GM20431 (cell line): ENCODE results near the gene GAB1.

ENCODE experiments used
- in situ Hi-C: fragments of 300-500 bp; cut with MseI, MboI; formaldehyde crosslinking; loops from one replicate; pipeline ENCODE4 v1.15.0; 2020; ENCODE audit warnings: low sequenced_read_pairs; ENCODE audit not compliant: unreplicated experiment

Gene GAB1

DNA sequence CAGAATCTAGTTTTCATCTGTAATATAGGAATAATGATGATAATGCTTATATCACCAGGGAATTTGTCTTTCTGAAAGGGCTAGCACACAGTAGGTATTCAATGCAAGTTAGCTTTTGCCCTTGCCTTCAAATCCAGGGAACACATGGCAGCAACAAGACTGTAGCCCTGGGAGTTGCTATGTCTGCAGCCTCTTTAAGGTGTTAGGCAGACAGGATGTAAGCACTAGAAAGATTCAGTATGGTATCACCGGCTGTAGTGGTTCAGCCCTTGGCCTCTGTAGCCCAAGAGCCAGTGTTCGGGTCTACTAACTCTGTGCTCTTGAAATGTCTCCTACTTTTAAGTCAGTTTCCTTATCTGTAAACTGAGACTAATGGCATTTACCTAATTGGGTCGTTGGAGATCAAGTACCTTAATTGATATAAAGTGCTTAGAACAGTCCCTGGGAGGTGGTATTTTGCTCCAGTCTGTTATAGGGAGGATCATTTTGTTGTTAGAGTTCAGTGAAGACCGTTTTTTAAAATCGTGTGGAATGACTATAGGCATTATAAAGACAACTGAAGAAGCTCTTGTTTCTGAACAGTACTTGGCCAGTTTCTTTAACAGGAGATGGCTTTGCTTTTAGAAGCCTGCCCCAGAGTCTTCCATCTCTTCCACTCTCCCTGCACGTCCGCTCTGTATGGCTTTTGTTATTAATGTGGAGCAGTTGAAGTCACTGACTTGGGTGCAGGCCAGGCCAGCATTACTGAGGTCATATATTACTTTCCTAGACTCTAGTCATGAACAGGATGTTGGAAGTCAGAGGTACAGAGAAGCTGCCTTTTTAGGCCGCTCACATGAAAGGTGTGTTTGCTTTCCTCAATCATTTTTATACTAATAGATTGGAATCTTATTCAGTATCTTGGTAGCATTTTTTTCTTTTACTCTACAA, 44.8 kb downstream of the GAB1 start:
- in situ Hi-C loops = no loop called here

DNA sequence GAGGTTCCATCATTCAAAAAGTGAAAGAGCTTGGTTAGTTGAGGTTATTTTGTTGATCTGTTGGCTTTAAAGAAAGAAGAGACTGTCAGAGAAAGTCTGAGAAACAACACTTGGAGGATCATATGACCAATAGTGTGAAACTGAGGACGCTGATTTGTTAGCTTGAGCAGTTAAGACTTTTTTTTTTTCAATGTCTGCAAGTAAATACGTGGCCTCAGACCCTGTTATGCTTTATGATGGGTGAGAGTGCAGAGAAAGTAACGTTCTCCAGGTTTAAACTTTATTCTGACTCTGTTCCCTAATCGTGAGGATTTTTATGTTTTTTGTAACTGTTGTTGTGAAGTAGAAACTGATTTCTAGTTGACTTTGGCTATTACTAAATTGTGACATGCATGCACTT, 45.9 kb downstream of the GAB1 start:
- in situ Hi-C loops = no loop called here

DNA sequence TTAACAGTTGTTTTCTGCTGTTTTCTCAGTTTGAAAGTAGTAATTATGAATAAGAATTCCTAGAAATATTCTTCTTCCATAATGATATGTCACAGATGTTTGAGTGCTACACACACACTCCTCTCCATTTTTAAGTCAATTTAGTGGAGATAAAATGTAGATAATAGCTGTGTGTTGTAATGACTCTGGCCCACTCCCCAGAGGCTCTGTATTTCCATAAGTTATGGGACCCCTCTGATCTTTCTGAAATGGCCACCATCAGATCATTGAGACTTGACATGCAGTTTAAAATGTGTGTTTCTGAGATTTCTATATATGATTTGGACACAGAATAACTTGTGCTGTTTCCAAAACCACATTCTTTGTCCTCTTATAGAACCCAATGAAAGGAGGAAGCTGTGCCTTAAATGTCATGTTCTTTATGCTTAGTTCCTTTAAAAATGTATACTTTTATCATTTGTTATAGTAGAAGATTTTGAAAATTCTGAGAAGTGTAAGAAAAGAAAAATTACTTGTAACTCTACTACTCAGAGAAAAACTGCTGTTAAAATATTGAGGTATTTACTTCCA, 46.4 kb downstream of the GAB1 start:
- in situ Hi-C loops = no loop called here

DNA sequence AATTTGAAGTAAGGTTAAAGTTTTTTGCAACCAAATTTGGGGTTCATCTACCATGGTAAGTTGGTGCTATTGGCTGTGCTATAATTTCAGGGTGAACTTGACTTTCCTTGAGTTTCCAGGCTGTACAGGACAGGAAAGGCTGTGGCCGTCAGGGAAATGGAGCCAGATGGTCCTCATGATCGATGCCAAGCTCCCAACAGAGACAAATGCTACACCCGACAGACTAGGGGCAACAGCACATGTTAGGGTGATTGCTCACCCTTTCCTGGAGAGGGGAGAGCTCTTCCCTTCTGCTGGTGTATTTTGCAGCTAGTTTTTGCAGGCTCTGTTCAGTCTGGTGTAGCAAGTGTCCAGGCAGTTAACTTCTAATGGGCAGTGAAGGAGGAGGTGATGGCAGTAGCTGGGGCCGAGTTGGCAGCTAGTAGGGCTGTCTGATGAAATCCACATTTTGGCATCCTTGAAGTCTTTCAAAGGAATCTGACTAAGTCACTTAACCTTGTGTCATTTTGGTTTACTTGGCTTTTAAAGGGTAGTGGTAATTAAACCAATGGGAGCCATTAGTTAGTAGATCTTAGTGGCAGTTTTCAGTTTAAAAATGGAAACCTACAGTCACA, 47.8 kb downstream of the GAB1 start:
- in situ Hi-C loops = no loop called here

DNA sequence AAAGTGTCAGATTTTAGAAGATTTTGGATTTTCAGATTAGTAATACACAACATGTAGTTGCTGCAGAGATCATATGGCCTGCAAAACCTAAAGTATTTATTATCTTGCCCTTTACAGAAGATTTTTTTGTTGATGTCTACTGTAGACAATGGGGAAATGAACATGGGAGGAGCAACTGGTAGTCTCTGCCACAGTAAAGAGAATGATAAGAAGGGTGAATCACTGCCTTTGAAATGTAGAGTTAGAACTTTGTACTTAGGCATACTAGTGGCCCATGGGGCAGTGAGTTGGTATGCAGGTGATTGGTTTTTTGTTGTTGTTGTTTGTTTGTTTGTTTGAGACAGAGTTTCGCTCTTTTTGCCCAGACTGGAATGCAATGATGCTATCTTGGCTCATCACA, 50.1 kb downstream of the GAB1 start:
- in situ Hi-C loops = no loop called here

DNA sequence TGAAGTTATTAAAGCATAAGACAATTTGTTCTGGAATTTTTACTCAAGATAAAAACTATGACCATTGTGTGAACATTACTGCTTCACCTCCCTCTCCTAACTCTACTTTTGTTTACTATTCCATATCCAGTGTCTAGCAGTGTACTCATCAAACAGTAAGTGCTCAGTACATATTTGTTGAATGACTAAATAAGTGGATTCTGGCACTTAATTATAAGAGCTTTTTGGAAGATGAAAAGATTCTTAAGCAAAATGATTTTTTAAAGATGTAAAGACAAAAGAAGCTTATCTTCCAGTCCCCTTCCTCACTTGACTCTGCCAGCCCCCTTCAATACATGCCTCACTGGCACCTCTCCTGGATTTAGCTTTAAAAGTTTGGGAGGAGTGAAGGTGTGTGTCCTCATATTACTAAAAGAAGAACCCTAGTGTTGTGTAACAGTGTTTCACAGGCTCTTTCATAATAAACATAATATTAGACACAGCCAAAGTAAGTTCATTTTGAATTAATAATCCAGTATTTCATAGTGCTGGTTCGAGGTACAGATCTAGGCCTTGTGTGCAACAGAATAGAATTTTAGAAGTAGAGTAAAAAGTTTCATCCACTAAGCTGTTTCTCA, 53.0 kb downstream of the GAB1 start:
- in situ Hi-C loops = no loop called here

DNA sequence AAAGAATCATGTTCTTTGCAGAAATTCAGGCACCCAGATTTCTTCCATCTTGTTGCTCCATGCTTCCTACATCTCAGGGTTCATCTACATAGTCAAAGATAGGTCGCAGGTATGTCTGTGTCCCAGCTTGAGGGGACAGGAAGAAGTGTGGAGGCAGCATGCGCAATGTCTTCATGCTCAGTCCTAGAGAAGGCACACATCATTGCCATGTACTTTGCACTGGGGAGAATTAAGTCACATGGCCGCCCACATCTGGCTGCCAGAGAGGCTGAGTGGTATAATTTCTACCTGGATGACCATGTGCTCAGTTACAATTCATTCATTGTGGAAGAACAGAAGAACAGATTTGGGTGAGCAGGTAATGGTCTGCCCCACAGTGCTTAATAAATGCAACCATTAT, 54.1 kb downstream of the GAB1 start:
- in situ Hi-C loops = no loop called here

DNA sequence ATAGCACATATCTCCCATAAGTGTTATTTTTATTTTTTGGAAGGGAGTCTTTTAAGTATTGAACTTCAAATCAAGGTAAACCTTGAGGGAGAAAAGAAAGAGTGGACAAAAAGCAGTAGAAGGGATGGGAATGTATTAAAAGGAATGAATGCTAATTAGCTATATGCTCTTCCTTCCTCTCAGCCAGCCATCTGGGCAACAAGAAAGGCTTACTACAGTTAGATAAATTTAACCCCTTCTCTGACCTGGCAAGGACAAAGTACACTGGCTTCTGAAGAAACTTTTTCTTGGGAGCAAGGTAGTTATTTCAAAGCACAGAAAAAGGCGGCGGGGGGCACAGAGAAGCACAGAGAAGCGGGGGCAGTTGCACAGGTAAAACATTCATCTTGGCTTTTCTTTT, 54.6 kb downstream of the GAB1 start:
- in situ Hi-C loops = no loop called here

DNA sequence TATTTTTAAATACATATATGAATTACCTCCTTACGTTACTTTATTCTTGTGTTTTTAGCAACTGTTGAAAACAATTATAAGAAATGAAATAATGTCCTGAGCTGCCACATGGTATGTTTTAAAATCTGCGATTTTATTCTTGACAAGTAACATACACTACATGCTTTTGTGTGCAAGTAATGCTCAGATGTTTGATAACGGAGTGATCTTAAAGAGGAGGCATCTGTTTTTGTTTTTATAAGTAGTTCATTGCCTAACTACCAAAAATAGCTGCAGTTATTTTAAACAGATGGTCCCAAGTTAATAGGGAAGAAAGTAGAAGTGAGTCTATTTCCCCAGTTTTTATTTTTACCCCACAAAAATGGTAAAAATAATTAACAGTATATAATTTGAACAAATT, 55.2 kb downstream of the GAB1 start:
- in situ Hi-C loops = no loop called here

DNA sequence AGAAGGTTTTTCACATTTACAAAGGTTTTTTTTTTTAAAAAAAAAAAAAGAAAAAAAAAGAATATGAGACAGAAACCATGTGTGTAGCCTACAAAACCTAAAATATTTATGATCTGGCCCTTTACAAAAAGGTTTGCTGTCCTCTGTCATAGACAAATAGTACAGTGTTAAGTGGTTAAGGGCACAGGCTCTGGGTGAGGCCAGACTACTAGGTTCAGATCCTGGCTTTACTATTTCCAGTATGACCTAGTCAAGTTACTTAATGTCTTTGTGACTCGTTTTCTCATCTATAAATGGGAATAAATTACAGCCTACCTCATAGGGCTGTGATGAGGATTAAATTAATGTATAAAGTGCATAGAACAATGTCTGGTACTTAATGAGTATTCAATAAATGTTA, 56.5 kb downstream of the GAB1 start:
- in situ Hi-C loops = no loop called here

DNA sequence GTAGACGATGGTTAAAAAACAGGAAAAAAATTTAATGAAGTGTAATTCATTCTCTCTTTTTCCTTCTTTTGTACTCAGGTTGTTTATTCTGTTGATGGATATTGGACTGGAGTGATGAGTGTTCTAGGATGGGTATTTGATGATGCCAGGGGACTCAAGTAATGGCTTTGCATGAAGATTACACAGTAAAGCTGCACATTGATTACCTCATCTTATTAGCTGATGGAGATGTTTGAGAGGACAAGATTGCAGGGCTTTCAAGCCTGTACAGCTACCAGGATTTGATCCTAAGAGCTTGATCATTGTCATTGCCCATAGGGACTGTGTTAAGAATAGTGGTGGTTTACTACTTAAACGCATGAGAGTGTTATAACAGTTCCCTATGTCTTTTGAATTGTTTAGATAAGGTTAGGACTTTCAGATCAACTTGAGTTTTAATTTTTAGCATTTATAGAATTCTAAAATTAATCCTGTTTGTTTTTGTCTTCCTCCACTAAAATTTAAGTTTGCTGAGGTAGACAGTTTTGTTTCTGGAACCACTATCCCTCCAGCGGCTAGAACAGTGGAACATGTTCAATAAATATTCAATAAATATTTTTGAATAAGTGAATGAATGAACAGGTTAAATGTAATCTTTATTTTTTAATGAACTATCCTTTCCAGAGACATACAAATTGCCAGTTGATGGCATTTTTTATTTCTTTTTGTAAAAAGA, 58.2 kb downstream of the GAB1 start:
- in situ Hi-C loops = no loop called here

DNA sequence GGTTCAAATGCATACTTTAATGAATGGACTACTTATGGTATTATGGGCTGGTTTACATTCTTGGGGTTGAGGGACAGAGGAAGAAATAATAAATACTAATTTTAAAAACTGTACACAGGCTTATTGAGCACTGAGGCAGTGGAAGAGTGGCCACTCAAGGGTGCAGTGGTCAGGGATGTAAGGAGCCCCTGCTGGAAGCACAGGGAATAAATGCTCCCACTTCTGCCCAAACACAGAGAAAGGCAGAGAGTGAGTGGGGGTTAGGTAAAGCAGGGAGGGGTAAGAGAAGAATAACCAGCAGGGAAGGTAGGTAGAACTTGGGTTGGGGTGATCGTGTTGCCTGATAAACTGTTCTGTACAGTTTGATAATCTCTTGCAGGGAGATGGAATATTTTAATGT, 60.0 kb downstream of the GAB1 start:
- in situ Hi-C loops = no loop called here

DNA sequence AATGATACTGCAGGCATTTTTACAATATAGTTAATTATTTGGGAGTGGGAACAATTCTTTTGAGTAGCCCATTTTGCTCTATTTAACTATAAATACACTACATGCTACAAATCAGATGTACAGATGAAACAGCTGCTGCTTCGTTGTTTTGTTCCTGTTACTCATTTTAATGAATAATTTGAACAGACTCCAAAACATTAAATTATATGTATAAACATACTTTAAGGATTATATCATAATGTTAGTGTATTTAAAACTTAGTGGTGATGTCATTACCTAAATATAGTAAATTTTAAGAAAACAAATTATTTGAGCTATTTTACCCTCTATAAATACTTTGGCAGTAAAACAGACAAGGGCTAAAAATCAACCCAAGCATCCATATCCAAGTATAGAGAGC, 60.7 kb downstream of the GAB1 start:
- in situ Hi-C loops = no loop called here

DNA sequence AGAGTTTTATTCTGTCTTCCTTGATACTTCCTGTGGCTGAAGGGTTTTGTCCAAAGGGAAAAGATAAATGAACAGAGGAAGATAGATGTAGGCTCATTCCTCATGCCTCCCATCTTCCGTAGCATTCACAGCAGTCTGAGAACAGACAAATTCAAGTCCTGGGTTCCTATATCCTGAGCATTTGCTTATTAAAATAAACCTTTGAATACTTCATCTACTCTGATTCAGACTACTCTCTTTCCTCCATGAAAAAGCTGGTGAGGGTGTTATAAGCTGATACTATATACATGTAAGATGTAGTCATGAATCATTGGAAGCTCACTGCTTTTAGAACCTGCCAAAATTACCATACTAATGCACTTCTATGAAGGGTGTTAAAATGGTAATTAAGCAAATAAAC, 61.2 kb downstream of the GAB1 start:
- in situ Hi-C loops = no loop called here

DNA sequence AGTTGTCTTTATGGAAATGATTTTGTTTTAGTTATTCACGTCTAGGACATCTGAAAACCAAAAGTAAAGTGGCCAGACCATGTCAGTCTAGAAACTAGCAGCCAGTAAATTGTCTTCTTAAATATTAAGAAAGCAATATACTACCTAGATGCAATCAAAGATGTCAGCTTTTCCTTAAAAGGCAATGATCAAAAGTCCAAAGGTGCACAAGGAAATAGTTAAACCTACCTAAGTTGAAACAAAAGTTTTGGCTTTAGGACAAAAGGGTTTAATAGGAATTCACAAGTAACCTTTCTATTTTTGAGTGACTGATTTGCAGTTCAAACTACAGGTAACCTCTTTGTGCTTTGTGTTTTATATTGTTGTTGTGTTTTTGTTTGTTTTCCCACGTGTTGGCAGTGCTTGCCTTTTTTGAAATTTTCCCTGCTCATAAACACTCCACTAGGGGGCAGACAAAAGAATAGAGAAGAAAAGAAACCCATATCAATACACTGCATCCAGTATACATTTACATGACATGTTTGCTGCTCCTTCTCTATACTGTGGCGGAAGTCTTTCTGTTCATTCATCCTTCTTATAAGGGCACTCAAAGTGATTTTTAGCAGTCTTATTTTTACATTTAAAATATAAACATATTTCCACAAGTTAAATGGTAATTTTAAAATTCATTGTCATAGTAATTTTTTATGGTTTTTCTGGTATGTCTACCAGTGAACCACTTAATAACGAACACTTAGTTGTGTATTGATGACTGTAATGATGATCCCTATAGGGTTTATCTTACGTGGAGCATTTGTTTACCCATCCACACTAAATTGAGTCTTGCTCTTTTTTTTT, 62.7 kb downstream of the GAB1 start:
- in situ Hi-C loops = no loop called here

DNA sequence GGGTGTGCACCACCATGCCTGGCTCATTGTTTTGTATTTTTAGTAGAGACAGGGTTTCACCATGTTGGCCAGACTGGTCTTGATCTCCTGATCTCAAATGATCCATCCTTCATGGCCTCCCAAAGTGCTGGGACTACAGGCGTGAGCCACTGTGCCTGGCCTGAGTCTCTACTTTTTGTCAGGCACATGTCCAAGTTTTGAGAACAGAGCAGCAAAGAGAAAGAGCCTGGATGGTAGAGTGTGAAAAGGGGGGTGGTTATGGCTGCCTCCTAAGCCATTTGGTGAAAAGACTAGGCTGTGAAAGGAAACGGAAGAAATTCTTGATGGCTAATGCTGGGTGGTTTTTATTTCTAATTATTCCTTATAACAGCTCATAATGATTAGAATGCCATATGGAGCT, 63.4 kb downstream of the GAB1 start:
- in situ Hi-C loops = no loop called here

DNA sequence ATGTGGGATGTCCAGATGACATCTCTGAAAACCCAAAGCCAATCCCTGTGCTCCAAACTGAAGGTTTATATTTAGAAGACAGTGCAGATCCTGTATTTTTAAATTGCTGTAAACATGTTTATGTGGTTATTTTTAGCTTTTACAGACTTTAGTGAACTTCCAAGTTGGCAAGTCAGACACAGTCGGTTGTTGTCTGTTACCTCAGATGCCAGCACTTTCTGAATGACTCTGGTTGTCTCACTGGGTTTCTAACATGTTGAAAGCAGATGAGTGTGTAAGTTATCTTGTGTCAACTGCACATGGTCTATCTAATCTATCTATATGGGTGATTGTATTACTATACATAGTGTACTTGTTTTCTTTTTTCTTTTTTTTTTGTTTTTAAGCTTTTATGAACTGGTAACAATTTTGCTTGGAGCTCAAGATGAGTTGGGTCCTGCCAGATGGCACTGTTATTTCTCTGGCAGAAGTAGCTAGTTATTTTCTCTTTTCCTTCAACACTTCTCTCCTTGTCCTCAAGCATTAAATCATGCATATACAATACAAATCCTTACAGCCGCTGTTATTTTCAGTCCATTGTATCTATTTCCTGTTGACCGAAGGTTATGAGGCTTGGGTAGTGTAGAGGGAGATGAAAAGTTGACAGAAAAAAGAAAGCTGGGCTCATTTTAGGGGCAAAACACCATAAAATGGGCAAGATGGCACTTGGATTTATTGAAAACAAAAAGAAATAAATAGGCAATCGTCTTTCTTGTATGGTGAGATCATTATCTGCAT, 66.3 kb downstream of the GAB1 start:
- in situ Hi-C loops = no loop called here

DNA sequence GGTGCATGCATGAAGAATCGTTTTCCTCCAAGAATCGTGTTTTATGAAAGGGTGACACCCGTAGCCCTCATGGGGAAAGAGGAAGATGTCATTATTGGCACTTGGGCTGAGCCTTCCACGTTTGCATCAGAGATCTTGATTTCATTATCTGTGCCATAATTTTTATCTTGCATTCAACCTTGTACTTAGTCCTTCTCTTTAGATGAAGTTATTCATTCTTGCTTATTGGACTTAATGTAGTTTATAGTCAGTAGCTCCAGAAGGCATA, 66.8 kb downstream of the GAB1 start:
- in situ Hi-C loops = no loop called here

DNA sequence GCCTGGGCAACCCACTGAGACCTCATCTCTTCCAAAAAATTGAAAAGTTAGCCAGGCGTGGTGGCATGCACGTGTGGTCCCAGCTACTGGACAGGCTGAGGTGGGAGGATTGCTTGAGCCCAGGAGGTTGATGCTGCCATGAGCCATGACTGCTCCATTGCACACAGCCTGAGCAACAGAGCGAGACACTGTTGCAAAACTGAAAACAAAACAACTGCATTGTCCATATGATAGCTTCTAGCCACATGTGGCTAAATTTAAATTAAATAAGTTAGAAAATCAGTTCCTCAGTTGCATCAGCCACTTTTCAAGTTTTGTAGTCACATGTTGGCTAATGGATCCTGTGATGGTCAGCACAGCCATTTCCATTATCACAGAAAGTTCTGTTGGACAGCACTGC, 67.9 kb downstream of the GAB1 start:
- in situ Hi-C loops = no loop called here
